GM12872 (cell line): ENCODE results near the gene SH3TC2.

Source experiments
- TF ChIP-seq, protein P1 (sequence below): IDR thresholded peaks from 3 replicates; pipeline ENCODE4 v1.5.1; 2011; ENCODE audit warnings: low read depth, mild to moderate bottlenecking, low read length, moderate library complexity; ENCODE audit not compliant: insufficient read depth

Gene SH3TC2

DNA sequence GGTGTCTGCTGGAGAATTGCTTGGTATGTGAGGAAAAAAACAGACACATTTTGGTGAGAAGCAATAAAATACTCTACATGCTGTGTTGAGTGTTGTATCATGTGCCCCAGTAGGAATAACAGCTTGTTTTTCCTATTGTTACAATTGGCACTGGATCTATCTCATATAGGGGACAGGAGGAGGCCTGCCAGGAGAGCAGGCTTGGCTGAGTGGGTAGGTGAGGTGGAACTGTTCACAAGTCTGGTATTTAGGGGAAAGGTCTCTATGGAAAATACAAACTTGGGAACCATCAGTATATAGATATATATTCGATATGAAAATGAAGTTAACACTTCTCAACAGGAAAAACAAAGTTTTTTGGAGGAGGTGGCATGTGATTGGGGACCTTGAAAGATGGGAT, 9.5 kb upstream of the SH3TC2 start:
- TF ChIP-seq, protein P1, sequence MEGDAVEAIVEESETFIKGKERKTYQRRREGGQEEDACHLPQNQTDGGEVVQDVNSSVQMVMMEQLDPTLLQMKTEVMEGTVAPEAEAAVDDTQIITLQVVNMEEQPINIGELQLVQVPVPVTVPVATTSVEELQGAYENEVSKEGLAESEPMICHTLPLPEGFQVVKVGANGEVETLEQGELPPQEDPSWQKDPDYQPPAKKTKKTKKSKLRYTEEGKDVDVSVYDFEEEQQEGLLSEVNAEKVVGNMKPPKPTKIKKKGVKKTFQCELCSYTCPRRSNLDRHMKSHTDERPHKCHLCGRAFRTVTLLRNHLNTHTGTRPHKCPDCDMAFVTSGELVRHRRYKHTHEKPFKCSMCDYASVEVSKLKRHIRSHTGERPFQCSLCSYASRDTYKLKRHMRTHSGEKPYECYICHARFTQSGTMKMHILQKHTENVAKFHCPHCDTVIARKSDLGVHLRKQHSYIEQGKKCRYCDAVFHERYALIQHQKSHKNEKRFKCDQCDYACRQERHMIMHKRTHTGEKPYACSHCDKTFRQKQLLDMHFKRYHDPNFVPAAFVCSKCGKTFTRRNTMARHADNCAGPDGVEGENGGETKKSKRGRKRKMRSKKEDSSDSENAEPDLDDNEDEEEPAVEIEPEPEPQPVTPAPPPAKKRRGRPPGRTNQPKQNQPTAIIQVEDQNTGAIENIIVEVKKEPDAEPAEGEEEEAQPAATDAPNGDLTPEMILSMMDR = no peak

DNA sequence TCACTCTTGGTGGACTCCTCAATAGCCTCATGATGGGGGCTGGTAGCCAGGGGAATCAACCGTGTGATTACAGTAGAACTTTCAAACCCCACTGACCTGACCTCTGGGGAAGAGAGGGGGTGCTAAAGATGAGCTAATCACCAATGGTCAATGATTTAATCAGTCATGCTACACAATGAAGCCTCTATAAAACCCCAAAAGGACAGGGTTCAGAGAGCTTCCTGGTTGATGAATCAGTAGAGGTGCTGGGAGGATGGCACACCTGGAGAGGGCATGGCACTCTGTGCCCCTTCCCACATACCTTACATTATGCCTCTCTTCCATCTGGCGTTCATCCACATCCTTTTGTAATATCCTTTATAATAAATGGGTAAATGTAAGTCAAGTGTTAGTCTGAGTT, 8.9 kb upstream of the SH3TC2 start:
- TF ChIP-seq, protein P1 = no peak

DNA sequence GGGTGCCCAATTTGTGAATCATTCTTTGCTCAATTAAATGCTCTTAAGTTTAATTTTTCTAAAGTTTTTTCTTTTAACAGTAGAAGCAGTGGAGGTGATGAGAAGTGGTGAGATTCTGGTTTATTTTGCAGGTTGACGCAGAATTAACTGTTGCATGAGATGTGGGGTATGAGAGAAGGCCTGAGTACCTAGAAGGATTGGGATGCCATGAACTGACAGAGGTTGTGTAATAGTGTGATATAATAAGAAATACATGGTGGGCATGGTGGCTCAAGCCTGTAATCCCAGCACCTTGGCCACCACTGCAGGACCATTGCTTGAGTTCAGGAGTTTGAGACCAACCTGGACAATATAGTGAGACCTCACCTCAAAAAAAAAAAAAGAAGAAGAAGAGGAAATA, 8.4 kb upstream of the SH3TC2 start:
- TF ChIP-seq, protein P1 = no peak

DNA sequence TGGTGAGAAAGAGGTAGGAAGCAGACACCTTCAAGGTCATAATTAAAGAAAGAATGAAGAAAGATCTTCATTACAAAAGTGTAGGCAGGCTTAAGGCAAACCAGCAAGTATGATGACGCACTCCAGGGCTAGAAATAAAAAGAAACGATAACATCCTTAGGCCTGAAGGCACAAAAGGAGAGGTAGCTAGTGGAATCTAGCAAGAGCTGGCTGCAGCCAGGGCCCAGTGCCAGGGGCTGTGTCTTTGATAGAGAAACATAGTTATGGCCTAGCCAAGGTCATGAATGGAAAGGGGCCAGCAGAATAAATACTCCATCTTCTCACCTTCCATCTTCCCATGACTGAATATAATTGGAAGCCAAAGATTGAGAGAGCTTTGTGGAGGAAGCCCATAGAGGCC, 6.8 kb upstream of the SH3TC2 start:
- TF ChIP-seq, protein P1 = no peak

DNA sequence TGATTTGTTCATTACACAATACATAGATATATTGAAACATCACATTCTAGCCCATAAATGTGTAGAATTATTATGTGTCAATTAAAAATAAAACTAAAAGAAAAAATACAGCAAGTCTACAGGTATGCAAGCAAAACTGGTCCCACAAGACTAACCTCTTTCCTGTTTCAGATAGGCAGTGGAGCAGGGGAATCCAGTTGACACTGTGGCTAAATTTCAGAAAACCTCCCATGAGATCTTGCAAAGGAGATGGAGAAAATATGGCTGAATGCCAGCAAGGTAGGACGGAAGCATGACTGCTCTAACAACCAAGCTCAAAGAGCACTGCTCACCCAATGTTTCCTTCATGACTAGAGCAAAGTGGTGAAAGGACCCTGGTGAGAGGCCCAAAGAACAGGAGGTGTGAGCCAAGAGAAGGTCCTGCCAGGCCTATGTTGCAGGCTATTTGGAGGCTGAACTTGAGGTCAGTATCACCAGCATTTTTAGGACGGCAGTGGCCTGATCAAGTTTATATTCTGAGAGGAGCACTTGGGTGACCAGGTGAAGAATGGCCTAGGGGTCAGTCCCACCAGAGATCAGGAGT, 1.1 kb upstream of the SH3TC2 start:
- TF ChIP-seq, protein P1 = no peak

DNA sequence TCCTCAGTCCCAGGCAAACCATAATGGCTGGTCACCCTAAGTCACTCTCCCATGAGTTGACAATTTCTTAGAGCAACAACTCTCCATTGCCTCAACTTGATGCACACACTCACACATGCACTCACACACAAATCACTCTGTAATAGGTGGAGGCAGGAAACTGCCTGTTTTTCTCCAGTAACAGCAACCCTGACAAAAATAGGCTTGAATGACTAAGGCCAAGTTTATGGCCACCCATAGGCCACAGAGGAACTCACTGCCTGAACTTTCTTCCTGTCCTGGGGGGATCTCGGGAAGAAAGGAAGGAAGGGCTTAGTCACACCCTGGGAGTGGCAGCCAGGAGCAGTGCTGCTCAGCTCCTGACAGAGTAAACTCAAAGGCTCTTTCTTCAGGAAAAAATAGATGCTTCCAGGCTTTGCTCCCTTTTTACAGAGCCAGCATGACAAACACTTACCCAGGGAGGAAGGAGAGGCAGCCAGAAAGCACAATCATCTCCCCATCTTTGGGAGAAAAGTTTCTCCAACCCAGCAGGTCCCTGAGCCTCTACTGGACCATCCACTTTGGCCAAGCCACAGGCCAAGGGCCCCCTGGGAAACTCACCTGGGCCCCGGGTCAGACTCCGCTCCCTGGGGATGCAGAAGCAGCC, 368 bp downstream of the SH3TC2 start:
- TF ChIP-seq, protein P1 = no peak

DNA sequence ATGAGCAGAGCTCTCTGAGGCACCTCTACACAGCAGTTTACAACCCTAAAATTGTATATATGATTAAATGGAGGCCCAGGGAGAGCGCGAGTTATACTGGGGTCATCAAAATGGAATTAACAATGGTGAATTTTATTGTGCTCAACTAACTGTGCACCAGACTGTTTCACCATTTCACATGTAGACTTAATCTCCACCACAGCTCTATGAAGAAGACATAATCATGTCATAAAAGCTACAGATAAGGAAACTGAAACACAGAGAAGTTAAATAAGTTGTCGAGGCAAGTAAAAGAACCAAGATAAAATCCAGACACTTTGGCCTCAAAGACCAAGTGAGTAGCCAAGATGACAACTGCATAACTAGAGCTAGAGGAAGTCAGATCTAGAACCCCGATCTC, 1.5 kb downstream of the SH3TC2 start:
- TF ChIP-seq, protein P1 = no peak
